Mesenchymal stem cell (in vitro differentiated cells and primary cell): ENCODE data around the gene SMC6.

Source experiments
- DNase-seq: peaks from one replicate; pipeline ENCODE4 v3.0.0-alpha.2; 2013
- H2AFZ ChIP-seq: one replicate; pipeline ENCODE4 v1.6.1; 2013; ENCODE audit warnings: low read depth, mild to moderate bottlenecking, control low read depth, inconsistent platforms, low read length, moderate library complexity
- H2AK5ac ChIP-seq: 2 replicates; pipeline ENCODE4 v1.6.1; 2013; ENCODE audit warnings: low read length, moderate library complexity, mild to moderate bottlenecking, inconsistent platforms; ENCODE audit not compliant: severe bottlenecking
- H2BK120ac ChIP-seq: one replicate; pipeline ENCODE4 v1.6.1; 2013; ENCODE audit warnings: low read depth, mild to moderate bottlenecking, inconsistent platforms, low read length, moderate library complexity
- H2BK12ac ChIP-seq, 2 experiments: one replicate each; pipeline ENCODE4 v1.6.1; 2013; ENCODE audit warnings: inconsistent platforms in 2 of 2, low read length in 2 of 2, mild to moderate bottlenecking in 2 of 2, moderate library complexity in 2 of 2, control low read depth in 1 of 2
- H2BK15ac ChIP-seq: one replicate; pipeline ENCODE4 v1.6.1; 2013; ENCODE audit warnings: mild to moderate bottlenecking, low read depth, inconsistent platforms; ENCODE audit not compliant: poor library complexity, severe bottlenecking
- H2BK5ac ChIP-seq: 2 replicates; pipeline ENCODE4 v1.6.1; 2013; ENCODE audit warnings: low read depth, mild to moderate bottlenecking, low read length, control low read depth, inconsistent platforms; ENCODE audit not compliant: poor library complexity, severe bottlenecking
- H3K14ac ChIP-seq, 2 experiments: one replicate each; pipeline ENCODE4 v1.6.1; 2013; ENCODE audit warnings: inconsistent platforms in 2 of 2, low read length in 2 of 2, control low read depth in 1 of 2, mild to moderate bottlenecking in 1 of 2, moderate library complexity in 1 of 2
- H3K18ac ChIP-seq, 2 experiments: one replicate each; pipeline ENCODE4 v1.6.1; 2013; ENCODE audit warnings: inconsistent platforms in 2 of 2, low read length in 2 of 2, control low read depth in 1 of 2, low read depth in 1 of 2, mild to moderate bottlenecking in 1 of 2
- H3K23ac ChIP-seq, 2 experiments: one replicate each; pipeline ENCODE4 v1.6.1; 2013; ENCODE audit warnings: inconsistent platforms in 2 of 2, low read length in 2 of 2, mild to moderate bottlenecking in 2 of 2, moderate library complexity in 2 of 2, control low read depth in 1 of 2
- H3K27ac ChIP-seq: 2 replicates; pipeline ENCODE4 v1.5.1; 2013; ENCODE audit warnings: mild to moderate bottlenecking, moderate library complexity, low read length, control low read depth, inconsistent platforms; ENCODE audit not compliant: poor library complexity, severe bottlenecking
- H3K27me3 ChIP-seq, 2 experiments: 2 replicates each; pipeline versions ENCODE4 v1.6.1 to v1.7.0; 2013; ENCODE audit warnings: low read length in 2 of 2, mild to moderate bottlenecking in 2 of 2, moderate library complexity in 2 of 2, control low read depth in 1 of 2, inconsistent platforms in 1 of 2; ENCODE audit not compliant: control insufficient read depth in 1 of 2, insufficient read depth in 1 of 2
- H3K36me3 ChIP-seq, 2 experiments: 2 replicates each; pipeline versions ENCODE4 v1.6.1 to v1.7.0; 2013; ENCODE audit warnings: low read length in 2 of 2, control low read depth in 1 of 2, inconsistent platforms in 1 of 2, low read depth in 1 of 2, mild to moderate bottlenecking in 1 of 2; ENCODE audit not compliant: insufficient read depth in 2 of 2, control insufficient read depth in 1 of 2
- H3K4ac ChIP-seq, 2 experiments: one replicate each; pipeline ENCODE4 v1.6.1; 2013; ENCODE audit warnings: inconsistent platforms in 2 of 2, low read length in 2 of 2, mild to moderate bottlenecking in 2 of 2, moderate library complexity in 2 of 2, control low read depth in 1 of 2, low read depth in 1 of 2
- H3K4me1 ChIP-seq: 2 replicates; pipeline ENCODE4 v1.6.1; 2013; ENCODE audit warnings: low read depth, low read length, control low read depth; ENCODE audit not compliant: control insufficient read depth, insufficient read depth
- H3K4me2 ChIP-seq: 2 replicates; pipeline ENCODE4 v1.6.1; 2013; ENCODE audit warnings: low read length, mild to moderate bottlenecking, inconsistent platforms; ENCODE audit not compliant: poor library complexity, severe bottlenecking
- H3K4me3 ChIP-seq, 2 experiments: 2 replicates each; pipeline versions ENCODE4 v1.5.1 to v1.7.0; 2013; ENCODE audit warnings: low read length in 2 of 2, mild to moderate bottlenecking in 2 of 2, control low read depth in 1 of 2, low read depth in 1 of 2; ENCODE audit not compliant: insufficient read depth in 1 of 2
- H3K79me1 ChIP-seq: replicated peaks from 2 replicates; pipeline ENCODE4 v1.6.1; 2013; ENCODE audit warnings: mild to moderate bottlenecking, control low read depth, low read length, inconsistent platforms; ENCODE audit not compliant: poor library complexity, severe bottlenecking
- H3K9ac ChIP-seq: 2 replicates; pipeline ENCODE4 v1.7.0; 2013; ENCODE audit warnings: mild to moderate bottlenecking, low read length, moderate library complexity
- H3K9me3 ChIP-seq: 2 replicates; pipeline ENCODE4 v1.7.0; 2013; ENCODE audit warnings: mild to moderate bottlenecking, low read length; ENCODE audit not compliant: control insufficient read depth
- H4K8ac ChIP-seq: one replicate; pipeline ENCODE4 v1.6.1; 2013; ENCODE audit warnings: inconsistent platforms, mild to moderate bottlenecking, low read length, moderate library complexity
- H4K91ac ChIP-seq: one replicate; pipeline ENCODE4 v1.6.1; 2013; ENCODE audit warnings: mild to moderate bottlenecking, low read length, inconsistent platforms
- WGBS: methylation state at CpG from one replicate; pipeline ENCODE4 v1.1.7; 2013; ENCODE audit warnings: mixed read lengths; 5-methylcytosine and 5-hydroxymethylcytosine counted together

SMC6 gene

DNA sequence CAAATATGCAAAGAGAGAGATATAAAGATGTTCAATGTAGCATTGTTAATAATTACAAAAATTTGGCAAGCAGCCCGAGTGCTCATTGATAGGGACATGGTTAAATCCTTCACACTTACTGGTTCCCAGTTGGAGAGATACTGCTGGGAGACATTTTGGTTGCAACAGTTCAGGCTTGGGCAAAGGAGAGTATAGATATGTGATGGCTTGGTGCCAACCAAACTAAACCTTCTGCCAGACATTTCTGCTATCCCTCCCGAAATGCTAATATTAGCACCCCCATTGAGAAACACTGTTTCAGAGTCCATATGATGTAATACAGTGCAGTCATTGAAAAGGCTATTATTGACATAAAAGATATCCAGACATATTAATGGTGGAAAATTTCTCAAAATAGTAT lies 11.8 kb upstream of the SMC6 start:
- H4K8ac ChIP-seq: no peak overlapping the region
- no peak overlapping the region for H3K27ac ChIP-seq
- peaks cover 2 to 32% of the 10 kb centered on the region in 2 experiments for H3K36me3 ChIP-seq
- no peak overlapping the region for H3K9ac ChIP-seq
- no peak overlapping the region for H3K4me3 ChIP-seq
- DNase-seq: no peak
- H4K91ac ChIP-seq: no peak overlapping the region
- H2BK5ac ChIP-seq: no peak overlapping the region
- no peaks in the 10 kb centered on the region for H3K27me3 ChIP-seq
- H2AFZ ChIP-seq: no peak overlapping the region
- no peak overlapping the region for H3K4ac ChIP-seq
- no peak overlapping the region for H3K14ac ChIP-seq
- no peaks in the 10 kb centered on the region for H3K9me3 ChIP-seq
- no peak overlapping the region for H3K23ac ChIP-seq
- no peak overlapping the region for H2BK15ac ChIP-seq
- no peak overlapping the region for H2BK12ac ChIP-seq
- H3K4me2 ChIP-seq: no peak overlapping the region
- H3K79me1 ChIP-seq: peaks cover 11% of the 10 kb centered on the region
- no peak overlapping the region for H2BK120ac ChIP-seq
- peaks cover 2% of the 10 kb centered on the region for H3K4me1 ChIP-seq
- H3K18ac ChIP-seq: no peak overlapping the region
- no peak overlapping the region for H2AK5ac ChIP-seq
- 100% methylated on average over 1 of the region's 2 CpGs for WGBS

- WGBS: 99% methylated on average over 7 of the region's 10 CpGs
- Histone ChIP-seq H3K4me1 (peaks cover 2% of the 10 kb centered on the region), H4K8ac (no peak overlapping the region), H3K27ac (no peak overlapping the region), H3K79me1 (peaks cover 12% of the 10 kb centered on the region), H3K27me3 (no peaks in the 10 kb centered on the region), H3K18ac (no peak overlapping the region), H3K9ac (no peak overlapping the region), H3K23ac (no peak overlapping the region), H2BK12ac (no peak overlapping the region), H3K4me3 (no peak overlapping the region), H4K91ac (no peak overlapping the region), H3K4me2 (no peak overlapping the region), H2BK15ac (no peak overlapping the region), H2AK5ac (no peak overlapping the region), H3K14ac (no peak overlapping the region), H2AFZ (no peak overlapping the region), H2BK5ac (no peak overlapping the region), H2BK120ac (no peak overlapping the region), H3K4ac (no peak overlapping the region), H3K36me3 (peaks cover 0 to 32% of the 10 kb centered on the region in 2 experiments), H3K9me3 (no peaks in the 10 kb centered on the region)
- DNase-seq: no peak
Observed at GRCh38 chr2:17763641-17764333, 10.2 kb upstream of the SMC6 start.

GRCh38 chr2:17762451-17762850 lies 8.8 kb upstream of the SMC6 start:
- no peak overlapping the region for H3K18ac ChIP-seq
- H2BK12ac ChIP-seq: no peak overlapping the region
- WGBS: 100% methylated on average over 1 of the region's 1 CpG
- no peak overlapping the region for H2BK5ac ChIP-seq
- H2AFZ ChIP-seq: no peak overlapping the region
- H3K23ac ChIP-seq: no peak overlapping the region
- peaks cover 0 to 26% of the 10 kb centered on the region in 2 experiments for H3K36me3 ChIP-seq
- no peaks in the 10 kb centered on the region for H3K9me3 ChIP-seq
- H3K4me2 ChIP-seq: no peak overlapping the region
- H3K27ac ChIP-seq: no peak overlapping the region
- H3K4me1 ChIP-seq: peaks cover 2% of the 10 kb centered on the region
- H3K9ac ChIP-seq: no peak overlapping the region
- H3K4ac ChIP-seq: no peak overlapping the region
- no peak overlapping the region for H2BK15ac ChIP-seq
- no peak overlapping the region for H3K4me3 ChIP-seq
- H2AK5ac ChIP-seq: no peak overlapping the region
- H4K8ac ChIP-seq: no peak overlapping the region
- no peak overlapping the region for H4K91ac ChIP-seq
- H2BK120ac ChIP-seq: no peak overlapping the region
- H3K14ac ChIP-seq: no peak overlapping the region
- no peaks in the 10 kb centered on the region for H3K27me3 ChIP-seq
- H3K79me1 ChIP-seq: peaks cover 10% of the 10 kb centered on the region
- no peak for DNase-seq

GRCh38 chr2:17759805-17760204 lies 6.2 kb upstream of the SMC6 start:
- Histone ChIP-seq H3K4me3 (no peak overlapping the region), H3K4me2 (no peak overlapping the region), H2BK5ac (no peak overlapping the region), H3K27me3 (no peaks in the 10 kb centered on the region), H3K23ac (no peak overlapping the region), H2BK15ac (no peak overlapping the region), H2BK12ac (no peak overlapping the region), H3K27ac (no peak overlapping the region), H2AK5ac (no peak overlapping the region), H3K36me3 (peaks cover 0 to 12% of the 10 kb centered on the region in 2 experiments), H4K8ac (no peak overlapping the region), H3K18ac (no peak overlapping the region), H3K9me3 (no peaks in the 10 kb centered on the region), H4K91ac (no peak overlapping the region), H2AFZ (no peak overlapping the region), H3K4me1 (peaks cover 1% of the 10 kb centered on the region), H2BK120ac (no peak overlapping the region), H3K79me1 (peaks cover 9% of the 10 kb centered on the region), H3K9ac (no peak overlapping the region), H3K4ac (no peak overlapping the region), H3K14ac (no peak overlapping the region)
- WGBS: 96% methylated on average over 1 of the region's 2 CpGs
- DNase-seq: no peak
